ENCODE measurements around the gene MT1B.

The MT1B gene

GRCh38 chr16:56636616-56637413, 14.9 kb upstream of the MT1B start:
- Histone ChIP-seq H2BK5ac (ENCODE audit: low read length) (no peak overlapping the region), H3K27me3 (ENCODE audit: insufficient read depth, low read length, poor library complexity) (peaks cover 90% of the 10 kb centered on the region), H3K79me1 (ENCODE audit: low read length) (no peaks in the 10 kb centered on the region), H2BK15ac (replicated peaks; ENCODE audit: low read depth) (no peak overlapping the region), H3K4me2 (ENCODE audit: low read length) (no peak overlapping the region), H2BK120ac (ENCODE audit: low read depth, low read length) (no peak overlapping the region), H3K27ac (ENCODE audit: low read depth, low read length) (no peak overlapping the region), H3K79me2 (ENCODE audit: control insufficient read depth, insufficient read depth, low read length) (no peaks in the 10 kb centered on the region), H4K5ac (ENCODE audit: low read length) (no peak overlapping the region), H3K9ac (ENCODE audit: low read length) (no peak overlapping the region), H3K4me1 (ENCODE audit: control insufficient read depth, low read depth, low read length) (no peaks in the 10 kb centered on the region), H2AK5ac (ENCODE audit: low read length) (no peak overlapping the region), H3K36me3 (ENCODE audit: control insufficient read depth, insufficient read depth, low read length) (no peaks in the 10 kb centered on the region), H3K56ac (ENCODE audit: low read length) (no peak overlapping the region), H3K23ac (ENCODE audit: low read length) (no peak overlapping the region), H3K4me3 (ENCODE audit: low read length) (no peak overlapping the region), H3K18ac (ENCODE audit: low read length) (no peak overlapping the region), H4K8ac (ENCODE audit: low read depth, low read length) (no peak overlapping the region), H3K4ac (ENCODE audit: low read depth, low read length) (no peak overlapping the region)
- DNase-seq, result no peak
- no CpG with 5 or more reads among the region's 9 CpGs for WGBS (ENCODE audit: extremely low coverage, insufficient coverage, low lambda C conversion rate)

- H3K9ac ChIP-seq (ENCODE audit: low read length), result peak within 1 kb of the TSS; percentile 49
- H3K23ac ChIP-seq (ENCODE audit: low read length), result no peak within 1 kb of the TSS
- no peak within 1 kb of the TSS for H2AK5ac ChIP-seq (ENCODE audit: low read length)
- H3K79me2 ChIP-seq (ENCODE audit: control insufficient read depth, insufficient read depth, low read length), result no peaks in the 10 kb centered on the region
- H2BK120ac ChIP-seq (ENCODE audit: low read depth, low read length), result no peak within 1 kb of the TSS
- no peaks in the 10 kb centered on the region for H3K36me3 ChIP-seq (ENCODE audit: control insufficient read depth, insufficient read depth, low read length)
- H3K27me3 ChIP-seq (ENCODE audit: insufficient read depth, low read length, poor library complexity), result peaks cover 90% of the 10 kb centered on the region
- H4K8ac ChIP-seq (ENCODE audit: low read depth, low read length), result no peak within 1 kb of the TSS
- WGBS (ENCODE audit: extremely low coverage, insufficient coverage, low lambda C conversion rate), result no CpG with 5 or more reads among the region's 68 CpGs
- peak; percentile 45 for DNase-seq
- H2BK5ac ChIP-seq (ENCODE audit: low read length), result no peak within 1 kb of the TSS
- H3K27ac ChIP-seq (ENCODE audit: low read depth, low read length), result no peak within 1 kb of the TSS
- no peak within 1 kb of the TSS for H3K18ac ChIP-seq (ENCODE audit: low read length)
- no peak within 1 kb of the TSS for H3K4me3 ChIP-seq (ENCODE audit: low read length)
- peak within 1 kb of the TSS; percentile 44 for H3K4me2 ChIP-seq (ENCODE audit: low read length)
- H3K4ac ChIP-seq (ENCODE audit: low read depth, low read length), result no peak within 1 kb of the TSS
- peak within 1 kb of the TSS; percentile 64 for H3K56ac ChIP-seq (ENCODE audit: low read length)
- H2BK15ac ChIP-seq (replicated peaks; ENCODE audit: low read depth), result no peak within 1 kb of the TSS
- H3K4me1 ChIP-seq (ENCODE audit: control insufficient read depth, low read depth, low read length), result no peaks in the 10 kb centered on the region
- no peaks in the 10 kb centered on the region for H3K79me1 ChIP-seq (ENCODE audit: low read length)
- no peak within 1 kb of the TSS for H4K5ac ChIP-seq (ENCODE audit: low read length)
Measured at GRCh38 chr16:56637814-56638750, 13.6 kb upstream of the MT1B start, which contains the start of gene MT1A. Gene MT1A (plus strand): TSS chr16:56638666. CDS start chr16:56638739, 73 bp downstream.

GRCh38 chr16:56639045-56639444, 12.6 kb upstream of the MT1B start:
- H4K8ac ChIP-seq (ENCODE audit: low read depth, low read length), result no peak overlapping the region
- H3K79me2 ChIP-seq (ENCODE audit: control insufficient read depth, insufficient read depth, low read length), result no peaks in the 10 kb centered on the region
- H3K23ac ChIP-seq (ENCODE audit: low read length), result no peak overlapping the region
- H3K56ac ChIP-seq (ENCODE audit: low read length), result no peak overlapping the region
- no peak overlapping the region for H3K18ac ChIP-seq (ENCODE audit: low read length)
- no peak overlapping the region for H3K9ac ChIP-seq (ENCODE audit: low read length)
- no peak overlapping the region for H2BK15ac ChIP-seq (replicated peaks; ENCODE audit: low read depth)
- H3K79me1 ChIP-seq (ENCODE audit: low read length), result no peaks in the 10 kb centered on the region
- no peak overlapping the region for H3K4ac ChIP-seq (ENCODE audit: low read depth, low read length)
- no peaks in the 10 kb centered on the region for H3K36me3 ChIP-seq (ENCODE audit: control insufficient read depth, insufficient read depth, low read length)
- no peak overlapping the region for H3K4me3 ChIP-seq (ENCODE audit: low read length)
- no peak overlapping the region for H2BK120ac ChIP-seq (ENCODE audit: low read depth, low read length)
- DNase-seq, result no peak
- H3K4me2 ChIP-seq (ENCODE audit: low read length), result no peak overlapping the region
- peaks cover 90% of the 10 kb centered on the region for H3K27me3 ChIP-seq (ENCODE audit: insufficient read depth, low read length, poor library complexity)
- no CpG with 5 or more reads among the region's 1 CpG for WGBS (ENCODE audit: extremely low coverage, insufficient coverage, low lambda C conversion rate)
- H4K5ac ChIP-seq (ENCODE audit: low read length), result no peak overlapping the region
- no peaks in the 10 kb centered on the region for H3K4me1 ChIP-seq (ENCODE audit: control insufficient read depth, low read depth, low read length)
- H3K27ac ChIP-seq (ENCODE audit: low read depth, low read length), result no peak overlapping the region
- no peak overlapping the region for H2BK5ac ChIP-seq (ENCODE audit: low read length)
- no peak overlapping the region for H2AK5ac ChIP-seq (ENCODE audit: low read length)

GRCh38 chr16:56640076-56640475, 11.6 kb upstream of the MT1B start:
- no peaks in the 10 kb centered on the region for H3K4me1 ChIP-seq (ENCODE audit: control insufficient read depth, low read depth, low read length)
- H3K4ac ChIP-seq (ENCODE audit: low read depth, low read length), result no peak overlapping the region
- H4K8ac ChIP-seq (ENCODE audit: low read depth, low read length), result no peak overlapping the region
- no peak overlapping the region for H3K23ac ChIP-seq (ENCODE audit: low read length)
- no peaks in the 10 kb centered on the region for H3K79me2 ChIP-seq (ENCODE audit: control insufficient read depth, insufficient read depth, low read length)
- no peak overlapping the region for H2BK120ac ChIP-seq (ENCODE audit: low read depth, low read length)
- H2BK15ac ChIP-seq (replicated peaks; ENCODE audit: low read depth), result no peak overlapping the region
- peaks cover 90% of the 10 kb centered on the region for H3K27me3 ChIP-seq (ENCODE audit: insufficient read depth, low read length, poor library complexity)
- no peak overlapping the region for H3K56ac ChIP-seq (ENCODE audit: low read length)
- H2BK5ac ChIP-seq (ENCODE audit: low read length), result no peak overlapping the region
- H2AK5ac ChIP-seq (ENCODE audit: low read length), result no peak overlapping the region
- no peak for DNase-seq
- no peak overlapping the region for H3K18ac ChIP-seq (ENCODE audit: low read length)
- no peak overlapping the region for H3K4me3 ChIP-seq (ENCODE audit: low read length)
- H3K9ac ChIP-seq (ENCODE audit: low read length), result no peak overlapping the region
- H3K27ac ChIP-seq (ENCODE audit: low read depth, low read length), result no peak overlapping the region
- H3K36me3 ChIP-seq (ENCODE audit: control insufficient read depth, insufficient read depth, low read length), result no peaks in the 10 kb centered on the region
- no CpG with 5 or more reads among the region's 1 CpG for WGBS (ENCODE audit: extremely low coverage, insufficient coverage, low lambda C conversion rate)
- no peak overlapping the region for H3K4me2 ChIP-seq (ENCODE audit: low read length)
- no peak overlapping the region for H4K5ac ChIP-seq (ENCODE audit: low read length)
- H3K79me1 ChIP-seq (ENCODE audit: low read length), result no peaks in the 10 kb centered on the region

GRCh38 chr16:56641166-56641565, 10.5 kb upstream of the MT1B start:
- Histone ChIP-seq H4K8ac (ENCODE audit: low read depth, low read length) (no peak overlapping the region), H3K4me3 (ENCODE audit: low read length) (no peak overlapping the region), H3K36me3 (ENCODE audit: control insufficient read depth, insufficient read depth, low read length) (no peaks in the 10 kb centered on the region), H2AK5ac (ENCODE audit: low read length) (no peak overlapping the region), H3K27ac (ENCODE audit: low read depth, low read length) (no peak overlapping the region), H3K56ac (ENCODE audit: low read length) (no peak overlapping the region), H3K79me2 (ENCODE audit: control insufficient read depth, insufficient read depth, low read length) (no peaks in the 10 kb centered on the region), H3K23ac (ENCODE audit: low read length) (no peak overlapping the region), H3K4me1 (ENCODE audit: control insufficient read depth, low read depth, low read length) (no peaks in the 10 kb centered on the region), H3K4me2 (ENCODE audit: low read length) (no peak overlapping the region), H4K5ac (ENCODE audit: low read length) (no peak overlapping the region), H2BK120ac (ENCODE audit: low read depth, low read length) (no peak overlapping the region), H3K79me1 (ENCODE audit: low read length) (no peaks in the 10 kb centered on the region), H3K18ac (ENCODE audit: low read length) (no peak overlapping the region), H3K9ac (ENCODE audit: low read length) (no peak overlapping the region), H2BK5ac (ENCODE audit: low read length) (no peak overlapping the region), H3K27me3 (ENCODE audit: insufficient read depth, low read length, poor library complexity) (peaks cover 91% of the 10 kb centered on the region), H2BK15ac (replicated peaks; ENCODE audit: low read depth) (no peak overlapping the region), H3K4ac (ENCODE audit: low read depth, low read length) (no peak overlapping the region)
- WGBS (ENCODE audit: extremely low coverage, insufficient coverage, low lambda C conversion rate), result no CpG with 5 or more reads among the region's 2 CpGs
- no peak for DNase-seq

All from mesendoderm (in vitro differentiated cells).